LHCN-M2 (cell line): ENCODE measurements around the gene LGR4. TPM values are rescaled to one million over a fixed set of nuclear protein-coding genes. Genes with fewer than 3 reads are reported as not detected.

Experiments used
- DNase-seq: peaks from one replicate; pipeline ENCODE4 v3.0.0-alpha.2; 2012; ENCODE audit warnings: low read depth
- total RNA-seq: library from RNA; depleted of rRNA; stranded (reverse); fragments of >200 nt; gene quantifications from 2 replicates; pipeline ENCODE4 v1.2.3, GENCODE V29; 2014

Gene LGR4
- total RNA-seq, 1 experiment from 2014 or later: 4.9 TPM

GRCh38 chr11:27431808-27432207 lies 40.8 kb downstream of the LGR4 start:
- DNase-seq: no peak

DNA sequence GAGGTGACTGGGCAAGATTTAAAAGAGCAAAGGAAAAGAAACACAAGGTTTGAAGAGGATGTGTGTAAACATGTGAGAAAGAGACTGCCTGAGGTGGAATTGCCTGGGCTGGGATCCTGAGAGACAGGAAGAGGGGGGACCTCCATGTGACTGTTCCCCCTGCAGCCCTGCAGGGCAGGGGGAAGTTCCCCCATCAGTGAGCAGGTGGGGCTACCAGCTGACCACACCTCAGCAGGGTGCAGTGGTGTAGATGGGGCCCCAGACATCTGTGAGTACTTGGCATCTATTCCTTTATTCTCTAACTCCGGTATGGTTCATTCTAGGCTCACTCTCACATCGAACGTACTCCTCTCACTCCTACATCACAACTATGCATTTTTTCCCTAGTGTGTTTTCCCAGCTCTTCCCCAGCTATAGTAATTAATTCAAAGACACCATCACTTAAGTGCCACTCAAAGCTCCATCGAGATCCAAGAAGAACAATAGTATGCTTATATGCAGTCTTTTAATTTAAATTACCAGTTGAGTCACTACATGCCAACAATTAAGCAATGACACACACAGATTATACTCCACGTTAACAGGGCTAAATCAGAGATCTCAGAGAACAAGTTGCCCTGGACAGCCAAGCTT lies 42.7 kb downstream of the LGR4 start:
- no peak for DNase-seq

GRCh38 chr11:27427183-27427980 lies 45.2 kb downstream of the LGR4 start:
- peak; percentile 25 for DNase-seq

DNA sequence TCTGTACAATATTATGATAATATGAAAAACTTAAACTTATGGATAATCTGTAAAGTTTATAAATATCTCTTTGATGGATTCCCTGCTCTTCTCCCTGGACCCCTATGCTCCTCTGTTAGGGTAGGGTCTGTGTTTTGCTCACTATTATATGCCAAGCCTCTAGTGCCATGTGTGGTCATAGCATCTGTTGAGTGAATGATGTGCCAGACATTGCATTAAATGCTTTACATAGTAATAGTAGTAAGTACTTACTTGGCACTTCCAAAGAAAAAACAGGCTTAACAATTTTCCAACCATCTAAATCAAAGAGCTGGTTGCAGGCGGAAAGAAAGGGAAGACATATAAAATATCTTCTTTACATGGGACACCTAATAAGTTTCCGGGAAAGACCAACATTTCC lies 46.8 kb downstream of the LGR4 start:
- no peak for DNase-seq

DNA sequence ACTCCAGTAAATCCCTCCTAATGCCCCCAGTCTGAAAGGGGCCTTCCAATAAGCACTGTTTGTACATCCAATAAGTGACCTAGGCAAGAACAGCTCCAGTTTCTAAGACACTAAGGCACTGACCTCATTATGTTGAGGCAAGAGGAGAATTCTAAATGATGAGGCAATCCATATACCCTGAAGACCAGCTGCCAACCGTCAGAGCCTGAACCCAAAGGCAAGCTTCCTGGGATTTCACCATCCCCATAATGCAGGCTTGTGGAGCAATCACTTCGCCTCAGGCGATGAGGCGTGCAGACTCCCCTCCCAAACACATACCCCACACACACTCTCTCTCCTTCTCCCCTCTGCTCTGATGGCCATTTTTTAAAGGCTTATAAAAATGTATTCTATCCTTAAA lies 49.5 kb downstream of the LGR4 start:
- DNase-seq: peak; percentile 49

DNA sequence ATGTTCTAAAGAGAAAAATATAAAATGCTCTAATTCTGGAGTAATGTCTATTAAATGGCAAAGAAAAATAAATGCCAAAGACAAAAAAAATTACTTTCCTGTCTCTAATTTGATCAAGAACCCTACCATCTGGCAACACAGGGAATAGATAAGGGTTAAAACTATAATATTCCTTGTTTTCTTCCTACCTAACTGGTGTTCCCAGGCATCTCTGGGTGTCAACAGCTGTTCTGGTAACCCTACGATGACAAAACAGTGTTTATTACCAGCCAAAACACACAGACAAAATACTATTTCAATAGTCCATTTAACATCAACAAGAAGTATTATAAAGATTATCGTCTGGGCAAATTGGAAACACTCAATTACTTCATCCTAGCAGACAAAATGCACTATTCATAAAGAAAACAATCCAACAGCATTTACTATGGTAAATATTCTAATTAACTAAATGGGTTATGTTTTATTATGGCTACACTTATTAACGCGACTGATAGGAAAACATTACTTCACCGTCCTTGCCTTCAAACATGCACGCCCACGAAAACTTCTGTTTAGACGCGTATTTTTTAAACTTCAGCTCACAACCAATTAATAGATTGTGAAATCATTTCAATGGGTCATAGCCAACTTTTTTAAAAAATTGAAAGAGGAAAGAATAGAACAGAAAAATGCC lies 50.6 kb downstream of the LGR4 start:
- DNase-seq: no peak

DNA sequence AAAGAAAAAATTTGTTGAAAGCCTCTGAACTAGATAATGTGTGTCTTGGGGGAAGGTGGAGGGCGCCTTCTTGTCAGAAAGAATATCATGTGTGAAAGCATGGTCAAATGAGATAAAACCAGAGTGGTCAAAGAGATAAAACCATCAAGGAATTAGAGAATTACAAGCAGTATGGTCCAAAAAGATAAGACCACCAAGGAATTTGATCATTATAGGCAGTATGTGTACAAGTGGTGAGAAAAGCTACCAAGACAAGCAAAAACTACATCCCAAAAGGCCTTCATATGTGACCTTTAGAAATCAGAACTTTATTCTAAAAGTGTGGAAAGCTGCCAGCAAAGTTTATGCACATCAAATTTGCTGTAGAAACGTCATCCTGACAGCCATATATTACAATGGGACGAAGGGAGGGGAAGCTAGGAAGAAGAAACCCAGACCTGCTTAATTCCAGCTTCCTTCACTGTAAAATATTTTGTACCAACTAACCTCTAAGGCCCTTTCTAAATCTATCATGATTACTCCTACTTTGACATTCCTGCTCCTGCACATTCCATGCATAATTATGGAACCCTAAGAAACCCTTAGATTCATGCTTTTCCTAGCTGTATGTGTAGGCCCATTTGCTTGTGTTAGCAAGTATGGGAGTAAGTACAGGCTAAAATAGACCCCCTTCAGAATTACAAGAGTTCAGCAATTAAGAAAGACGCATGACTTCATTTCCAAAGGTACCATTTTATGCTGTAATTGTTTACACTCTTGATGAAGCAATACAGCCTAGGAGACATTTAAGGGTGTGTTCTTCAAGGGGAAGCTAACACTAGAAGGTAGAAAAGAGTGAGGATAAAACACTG lies 51.6 kb downstream of the LGR4 start:
- DNase-seq: no peak

DNA sequence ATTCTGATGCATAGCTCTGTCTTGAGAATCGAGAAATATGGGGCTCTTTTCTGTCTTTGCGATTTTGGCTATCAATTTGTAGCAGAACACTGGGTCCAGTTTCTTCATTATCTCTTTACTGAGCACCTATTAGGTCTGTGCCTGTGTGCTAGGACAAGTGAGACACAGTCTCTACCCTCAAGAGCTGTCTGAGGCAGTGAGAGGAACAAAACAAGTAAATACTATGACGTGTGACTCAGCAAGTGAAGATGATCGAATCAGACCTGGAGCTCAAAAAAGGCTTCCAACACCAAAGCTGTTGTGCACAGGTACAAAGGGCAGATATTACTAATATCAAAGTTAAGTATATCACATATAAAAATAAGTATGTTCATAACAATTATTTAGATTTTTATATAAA lies 52.4 kb downstream of the LGR4 start:
- DNase-seq: no peak

DNA sequence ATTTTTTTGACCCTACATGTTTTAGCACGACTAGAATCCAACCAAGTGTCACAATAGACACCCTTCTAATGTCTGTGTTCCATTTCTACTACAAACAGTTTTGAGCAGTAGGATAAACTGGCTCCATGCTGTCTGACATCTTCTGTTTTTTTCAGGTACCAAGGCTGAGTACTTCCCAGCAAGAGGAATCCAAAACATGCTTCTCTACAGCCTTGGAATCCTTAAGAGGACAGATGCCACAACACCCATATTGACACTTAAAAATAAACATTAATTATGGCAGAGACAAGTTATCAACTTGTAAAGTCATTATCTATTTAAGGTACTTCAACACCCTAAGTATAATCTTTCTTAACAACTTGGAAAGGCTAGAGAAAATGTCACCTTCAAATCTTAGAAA lies 54.2 kb downstream of the LGR4 start:
- DNase-seq: no peak

DNA sequence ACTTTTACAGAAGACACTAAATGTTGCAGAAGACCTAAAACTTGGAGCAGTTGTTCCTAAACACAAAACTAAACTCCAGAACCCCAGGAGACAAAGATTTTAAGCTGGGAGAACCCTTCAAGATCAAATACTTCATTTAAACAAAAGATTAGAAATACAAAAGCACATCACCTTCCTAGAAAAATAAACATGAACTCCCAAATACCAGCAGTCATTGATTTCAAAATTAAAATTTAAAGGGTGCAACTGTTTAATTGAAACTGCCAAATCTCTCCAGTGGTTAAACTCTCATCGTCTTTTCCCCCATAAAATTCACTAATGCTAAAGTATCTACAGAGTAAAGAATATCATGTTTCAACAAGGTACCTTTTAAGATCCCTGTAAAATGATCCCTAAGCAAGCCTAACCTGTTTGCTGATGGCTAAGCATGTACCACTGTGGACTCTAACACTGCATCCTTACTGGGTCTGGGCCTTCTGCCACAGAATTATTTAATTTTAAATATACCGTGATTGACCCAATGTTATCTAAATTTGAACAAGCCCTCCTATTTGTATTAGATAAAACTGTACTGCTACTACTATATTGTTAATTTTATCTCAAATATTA lies 55.9 kb downstream of the LGR4 start:
- DNase-seq: no peak

GRCh38 chr11:27414644-27415043 lies 57.9 kb downstream of the LGR4 start:
- DNase-seq: no peak

GRCh38 chr11:27413218-27413617 lies 59.4 kb downstream of the LGR4 start:
- no peak for DNase-seq

DNA sequence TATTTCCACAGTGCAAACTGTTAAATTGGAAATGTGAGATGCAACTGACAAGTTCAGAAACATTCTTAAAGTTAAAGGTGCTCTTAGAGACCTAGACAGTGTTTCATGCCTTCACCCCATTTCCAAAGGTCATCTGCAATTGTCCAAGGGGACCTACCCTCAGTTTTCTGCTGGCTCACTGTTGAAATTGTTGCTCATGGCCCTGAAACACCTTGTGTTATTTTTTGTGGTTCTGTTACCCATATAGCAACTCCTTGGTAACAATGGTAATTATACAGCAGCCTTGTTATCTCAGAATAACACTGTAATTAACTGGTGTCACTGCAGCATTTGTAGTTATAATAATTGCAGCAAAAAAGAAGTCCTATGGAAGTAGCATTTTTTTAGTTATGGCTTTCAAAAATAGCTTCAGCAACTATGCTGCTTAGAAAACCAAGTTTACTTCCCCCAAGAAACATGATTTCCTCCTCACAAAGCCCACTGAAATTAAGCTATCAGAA lies 60.3 kb downstream of the LGR4 start:
- DNase-seq: no peak

- no peak for DNase-seq
Measured at GRCh38 chr11:27411328-27411727, 61.3 kb downstream of the LGR4 start.

- no peak for DNase-seq
Measured at GRCh38 chr11:27410272-27410671, 62.3 kb downstream of the LGR4 start.

DNA sequence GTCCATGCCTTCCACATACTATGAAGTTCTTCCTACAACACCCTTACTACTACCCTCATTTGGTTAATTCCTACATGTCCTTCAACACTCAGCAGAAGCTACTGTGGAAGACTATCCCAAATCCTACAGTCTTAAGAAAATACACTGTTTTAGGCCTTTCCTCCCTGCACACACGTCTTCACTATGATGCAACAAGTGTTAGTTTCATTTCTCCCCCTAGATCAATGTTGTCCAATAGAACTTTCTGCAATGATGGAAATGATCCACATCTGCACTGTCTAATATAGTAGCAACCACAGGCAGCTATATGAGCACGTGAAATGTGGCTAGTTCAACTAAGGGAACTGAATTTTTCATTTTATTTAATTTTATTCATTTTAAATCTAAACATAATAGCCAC lies 62.8 kb downstream of the LGR4 start:
- no peak for DNase-seq

DNA sequence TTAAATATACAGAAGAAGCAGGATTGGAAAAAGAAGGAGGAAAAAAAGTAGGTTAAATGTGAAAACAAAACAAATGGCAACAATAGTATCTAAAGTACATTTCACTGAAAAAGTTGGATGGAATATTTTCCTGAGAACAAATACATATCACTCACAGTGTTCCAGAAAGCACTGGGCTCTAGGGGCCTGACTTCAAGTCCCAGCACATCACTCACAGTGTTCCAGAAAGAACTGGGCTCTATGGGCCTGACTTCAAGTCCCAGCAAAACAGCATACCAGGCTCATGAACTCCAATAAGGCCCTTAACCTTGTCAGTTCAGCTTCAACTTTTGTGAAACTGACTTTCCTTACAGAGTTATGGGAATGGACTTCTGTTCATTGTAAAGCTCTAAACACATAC lies 63.5 kb downstream of the LGR4 start:
- DNase-seq: no peak

- no peak for DNase-seq
Measured at GRCh38 chr11:27408246-27408800, 64.3 kb downstream of the LGR4 start.

DNA sequence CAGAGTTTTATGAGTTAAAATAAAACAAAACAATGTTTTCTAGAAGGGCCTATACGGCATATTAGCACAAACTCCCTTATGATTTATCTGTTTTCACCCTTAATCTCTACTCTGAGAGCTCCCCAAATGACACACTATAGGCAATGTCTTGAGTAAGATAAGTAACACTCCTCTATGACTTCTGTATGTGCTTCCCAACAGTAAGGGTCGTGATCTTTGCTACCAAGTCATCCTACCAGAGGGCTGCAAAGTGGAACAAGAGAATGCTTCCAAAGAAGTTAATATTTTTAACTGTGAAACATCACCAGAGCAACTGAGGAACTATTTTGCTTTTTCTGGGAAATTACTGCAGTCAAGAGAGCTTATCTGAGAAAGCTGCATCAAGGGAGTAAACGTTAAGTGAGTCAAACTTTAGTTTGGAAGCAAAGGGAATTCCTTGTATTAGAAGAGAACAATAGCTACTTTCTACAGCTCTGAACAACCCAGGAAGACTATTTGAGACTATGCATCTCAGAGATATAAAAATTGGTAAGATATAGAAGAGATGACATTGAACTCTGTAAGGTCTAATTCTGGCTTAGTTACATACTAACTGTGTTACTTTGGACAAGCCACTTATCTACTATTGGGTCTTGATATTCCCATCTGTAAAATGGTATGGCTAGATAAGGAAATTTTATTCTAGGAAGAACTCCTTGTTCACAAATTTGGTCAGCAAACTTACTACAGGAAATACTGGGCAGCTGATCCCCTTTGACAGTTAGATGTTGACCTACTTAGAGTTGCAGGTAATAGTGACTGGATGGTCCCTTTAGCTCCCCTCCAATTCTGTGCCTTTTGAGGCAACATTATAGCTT lies 65.9 kb downstream of the LGR4 start:
- DNase-seq: no peak

DNA sequence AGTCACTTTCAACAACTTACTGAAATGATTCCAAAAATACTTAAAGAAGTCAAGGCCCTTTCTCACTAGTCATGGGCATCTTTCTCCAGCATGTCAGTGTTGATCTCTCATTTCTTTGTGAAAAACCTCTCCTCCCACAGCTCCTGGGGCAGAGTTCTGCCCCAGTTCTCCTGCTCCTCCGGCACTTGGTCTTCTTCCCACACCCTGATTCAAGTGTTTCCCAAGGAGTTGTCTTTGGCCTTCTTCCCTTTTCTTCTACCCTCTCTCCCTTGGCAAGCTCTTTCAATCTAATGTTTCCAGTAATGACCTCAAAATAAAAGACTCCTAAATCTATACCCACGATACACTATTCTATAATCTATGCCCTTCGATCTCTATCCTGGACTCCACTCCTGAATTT lies 67.5 kb downstream of the LGR4 start:
- no peak for DNase-seq
